Activated naive CD8-positive, alpha-beta T cell (primary cell): ENCODE data around the gene SYNJ2BP.
"Not testable (repeated sequence)": the region's sequence is repeated elsewhere in the genome, so short reads cannot be mapped to it uniquely, and the experiment has no call there.

Experiments
- H3K27ac Mint-ChIP-seq: one replicate; pipeline ENCODE4 v1.8.0; 2021; ENCODE audit warnings: mixed read lengths
- H3K27me3 Mint-ChIP-seq: one replicate; pipeline ENCODE4 v1.8.0; 2021; ENCODE audit warnings: mixed read lengths
- H3K36me3 Mint-ChIP-seq: one replicate; pipeline ENCODE4 v1.8.0; 2021; ENCODE audit warnings: mixed read lengths
- H3K4me1 Mint-ChIP-seq: one replicate; pipeline ENCODE4 v1.8.0; 2021; ENCODE audit warnings: low read depth, mixed read lengths
- H3K4me3 Mint-ChIP-seq: one replicate; pipeline ENCODE4 v1.8.0; 2021; ENCODE audit warnings: mild to moderate bottlenecking, mixed read lengths
- H3K9me3 Mint-ChIP-seq: one replicate; pipeline ENCODE4 v1.8.0; 2021; ENCODE audit warnings: low read depth, mixed read lengths

SYNJ2BP gene

DNA sequence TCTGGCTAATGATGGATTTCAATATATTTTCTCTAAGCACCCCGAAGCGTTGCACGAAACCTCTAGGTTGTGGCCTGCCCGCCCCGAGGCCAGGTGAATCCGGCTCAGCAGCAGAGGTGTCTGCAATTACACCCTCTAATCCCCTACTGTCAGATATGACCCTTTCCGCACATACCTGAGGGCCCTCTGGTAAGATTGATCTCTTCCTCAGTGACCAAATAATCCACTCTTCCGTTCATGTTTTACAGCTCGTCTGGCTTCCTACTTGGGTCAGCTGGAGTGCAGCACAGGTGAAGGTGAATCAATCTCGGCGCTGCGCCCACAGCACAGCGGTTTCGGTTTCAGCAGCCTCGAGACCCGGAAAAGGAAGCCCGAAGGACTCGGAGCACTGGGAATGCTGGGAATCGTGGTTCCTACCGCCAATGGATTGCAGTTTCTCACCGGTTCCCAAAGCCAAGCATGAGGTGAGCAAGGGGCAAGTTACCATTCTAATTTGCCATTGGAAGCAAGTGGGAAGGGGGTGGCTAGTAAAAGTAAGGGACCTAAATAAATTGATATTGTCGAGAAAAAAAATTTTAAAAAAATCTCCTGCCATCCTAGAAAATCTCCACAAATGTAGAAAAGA is at the start of gene SYNJ2BP:
Gene SYNJ2BP, minus strand, starts transcription at position 366 of the 625 bp plus-strand sequence. Its CDS starts 127 bp downstream, at position 239.
- H3K4me3 Mint-ChIP-seq, result peak within 1 kb of the TSS; percentile 92
- H3K4me1 Mint-ChIP-seq, result peaks cover 41% of the 10 kb centered on the region
- no peaks in the 10 kb centered on the region for H3K27me3 Mint-ChIP-seq
- H3K9me3 Mint-ChIP-seq, result no peaks in the 10 kb centered on the region
- peak within 1 kb of the TSS; percentile 88 for H3K27ac Mint-ChIP-seq
- peaks cover 2% of the 10 kb centered on the region for H3K36me3 Mint-ChIP-seq

- Mint-ChIP-seq H3K27ac (no peak overlapping the region), H3K27me3 (no peaks in the 10 kb centered on the region), H3K36me3 (peaks cover 5% of the 10 kb centered on the region), H3K4me1 (no peaks in the 10 kb centered on the region), H3K4me3 (no peak overlapping the region), H3K9me3 (no peaks in the 10 kb centered on the region)
Measured at GRCh38 chr14:70454731-70455130, 37.8 kb upstream of the SYNJ2BP start.

GRCh38 chr14:70451874-70452273 is 35.0 kb upstream of the SYNJ2BP start, which contains the start of gene ADAM21:
Gene ADAM21 (plus strand): TSS chr14:70452174. CDS start chr14:70457500, 5,326 bp downstream.
- H3K4me1 Mint-ChIP-seq, result no peaks in the 10 kb centered on the region
- no peak within 1 kb of the TSS for H3K27ac Mint-ChIP-seq
- no peaks in the 10 kb centered on the region for H3K9me3 Mint-ChIP-seq
- H3K36me3 Mint-ChIP-seq, result peaks cover 6% of the 10 kb centered on the region
- no peaks in the 10 kb centered on the region for H3K27me3 Mint-ChIP-seq
- no peak within 1 kb of the TSS for H3K4me3 Mint-ChIP-seq

GRCh38 chr14:70448633-70449340 is 31.9 kb upstream of the SYNJ2BP start:
- Mint-ChIP-seq H3K4me3 (no peak overlapping the region), H3K4me1 (no peaks in the 10 kb centered on the region), H3K27ac (no peak overlapping the region), H3K36me3 (peaks cover 22% of the 10 kb centered on the region), H3K9me3 (peaks cover 18% of the 10 kb centered on the region), H3K27me3 (no peaks in the 10 kb centered on the region)

- Mint-ChIP-seq H3K9me3 (peaks cover 33% of the 10 kb centered on the region), H3K27me3 (peaks cover 5% of the 10 kb centered on the region), H3K36me3 (peaks cover 23% of the 10 kb centered on the region), H3K4me3 (no peak overlapping the region), H3K27ac (no peak overlapping the region), H3K4me1 (no peaks in the 10 kb centered on the region)
Measured at GRCh38 chr14:70442750-70443149, 25.9 kb upstream of the SYNJ2BP start.

- H3K4me1 Mint-ChIP-seq, result no peaks in the 10 kb centered on the region
- H3K27me3 Mint-ChIP-seq, result peaks cover 5% of the 10 kb centered on the region
- H3K4me3 Mint-ChIP-seq, result no peak overlapping the region
- no peak overlapping the region for H3K27ac Mint-ChIP-seq
- peaks cover 34% of the 10 kb centered on the region for H3K9me3 Mint-ChIP-seq
- peaks cover 20% of the 10 kb centered on the region for H3K36me3 Mint-ChIP-seq
Measured at GRCh38 chr14:70441641-70442040, 24.8 kb upstream of the SYNJ2BP start.

DNA sequence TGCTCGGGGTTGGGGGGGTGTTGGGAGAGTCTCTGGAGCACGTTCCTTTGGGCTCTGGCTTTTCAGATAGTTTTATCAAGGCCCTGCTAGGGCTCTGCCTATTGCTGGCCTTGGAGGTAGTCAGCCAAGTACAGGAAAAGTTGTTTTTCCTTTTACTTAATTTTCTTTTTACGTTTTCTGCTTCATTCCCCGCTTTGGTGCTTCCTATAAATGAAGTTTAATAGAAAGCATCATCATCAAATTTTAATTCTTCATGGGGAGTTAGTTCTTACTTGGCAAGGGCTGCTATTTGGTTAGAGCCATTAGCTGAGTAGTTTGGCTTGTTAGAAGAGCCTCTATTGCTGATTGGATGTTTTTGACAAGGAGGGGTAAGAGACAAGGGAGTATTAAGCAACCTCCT is 20.0 kb upstream of the SYNJ2BP start:
- Mint-ChIP-seq H3K9me3 (peaks cover 23% of the 10 kb centered on the region), H3K4me3 (no peak overlapping the region), H3K27me3 (peaks cover 17% of the 10 kb centered on the region), H3K27ac (no peak overlapping the region), H3K36me3 (peaks cover 24% of the 10 kb centered on the region), H3K4me1 (no peaks in the 10 kb centered on the region)

GRCh38 chr14:70426555-70426954 is 9.7 kb upstream of the SYNJ2BP start:
- not testable (repeated sequence) for H3K4me1 Mint-ChIP-seq, H3K4me3 Mint-ChIP-seq, H3K27ac Mint-ChIP-seq
- Mint-ChIP-seq H3K27me3 (peaks cover 15% of the 10 kb centered on the region), H3K9me3 (peaks cover 19% of the 10 kb centered on the region), H3K36me3 (peaks cover 17% of the 10 kb centered on the region)

DNA sequence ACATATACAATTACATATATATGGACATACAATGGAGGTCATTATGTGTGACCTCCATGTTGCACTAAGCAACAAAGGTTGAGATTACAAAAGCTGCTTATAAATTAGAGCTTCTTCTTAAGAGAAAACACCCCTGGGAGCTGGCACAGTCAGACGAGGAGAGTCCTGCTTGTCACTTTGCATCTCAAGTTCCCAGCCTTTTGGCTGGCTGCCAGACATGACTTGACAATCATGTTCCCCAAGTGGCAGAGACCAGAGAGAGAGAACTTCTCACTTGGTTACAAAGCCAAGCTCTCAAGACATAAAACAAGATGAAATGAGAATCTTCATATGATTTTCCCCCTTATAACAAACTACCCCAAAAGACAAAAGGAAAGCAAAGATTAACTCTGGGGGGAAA is 8.5 kb upstream of the SYNJ2BP start:
- Mint-ChIP-seq H3K27me3 (peaks cover 6% of the 10 kb centered on the region), H3K9me3 (peaks cover 19% of the 10 kb centered on the region), H3K27ac (no peak overlapping the region), H3K4me1 (no peaks in the 10 kb centered on the region), H3K4me3 (no peak overlapping the region), H3K36me3 (peaks cover 10% of the 10 kb centered on the region)

DNA sequence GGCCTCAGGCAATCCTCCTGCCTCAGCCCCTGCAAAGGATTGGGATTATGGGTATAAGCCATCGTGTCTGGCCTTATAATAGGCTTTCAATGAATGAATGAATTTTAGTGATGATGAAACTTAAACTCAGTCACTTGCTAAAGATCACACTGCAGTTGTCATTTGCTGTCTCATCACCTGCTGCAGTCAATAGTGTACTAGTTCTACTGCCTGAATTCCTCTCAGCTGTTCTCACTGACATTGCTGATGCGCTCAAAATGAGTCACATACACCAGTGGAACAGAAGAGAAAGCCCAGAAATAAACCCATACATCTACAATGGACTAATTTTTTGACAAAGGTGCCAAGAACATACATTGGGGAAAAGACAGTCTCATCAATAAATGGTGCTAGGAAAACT is 5.6 kb upstream of the SYNJ2BP start:
- no peak overlapping the region for H3K4me3 Mint-ChIP-seq
- no peaks in the 10 kb centered on the region for H3K36me3 Mint-ChIP-seq
- peaks cover 7% of the 10 kb centered on the region for H3K9me3 Mint-ChIP-seq
- no peaks in the 10 kb centered on the region for H3K27me3 Mint-ChIP-seq
- no peak overlapping the region for H3K27ac Mint-ChIP-seq
- H3K4me1 Mint-ChIP-seq, result no peaks in the 10 kb centered on the region

GRCh38 chr14:70419270-70419931 is 2.5 kb upstream of the SYNJ2BP start:
- not testable (repeated sequence) for H3K27me3 Mint-ChIP-seq, H3K4me3 Mint-ChIP-seq

DNA sequence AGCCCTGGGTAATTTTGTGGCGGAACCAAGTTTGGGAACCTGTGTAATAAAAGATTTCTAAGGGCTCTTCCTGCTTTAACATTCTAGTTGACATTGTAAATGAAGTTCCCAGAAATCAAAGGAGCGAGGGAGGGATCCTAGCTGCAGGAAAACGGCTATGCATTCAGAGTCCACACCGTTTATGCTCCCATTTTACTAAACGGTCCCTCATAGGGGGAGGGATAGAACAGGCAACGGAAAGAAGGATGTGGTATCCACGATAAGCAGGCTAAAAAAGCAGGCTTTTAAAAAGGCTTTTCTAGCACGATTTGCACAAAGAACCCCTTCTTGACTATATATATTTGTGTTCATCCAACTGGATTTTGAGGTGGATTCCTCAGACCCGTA is 559 bp downstream of the SYNJ2BP start:
- Mint-ChIP-seq H3K4me1 (peaks cover 46% of the 10 kb centered on the region), H3K27ac (peak overlapping the region; percentile 88), H3K9me3 (no peaks in the 10 kb centered on the region), H3K27me3 (no peaks in the 10 kb centered on the region), H3K36me3 (peaks cover 5% of the 10 kb centered on the region), H3K4me3 (peak overlapping the region; percentile 92)

More at GRCh38 chr14:70419270-70419931, 2.5 kb upstream of the SYNJ2BP start:
- H3K4me1 Mint-ChIP-seq, result peaks cover 26% of the 10 kb centered on the region
- H3K9me3 Mint-ChIP-seq, H3K27ac Mint-ChIP-seq, H3K36me3 Mint-ChIP-seq: not testable (repeated sequence)

DNA sequence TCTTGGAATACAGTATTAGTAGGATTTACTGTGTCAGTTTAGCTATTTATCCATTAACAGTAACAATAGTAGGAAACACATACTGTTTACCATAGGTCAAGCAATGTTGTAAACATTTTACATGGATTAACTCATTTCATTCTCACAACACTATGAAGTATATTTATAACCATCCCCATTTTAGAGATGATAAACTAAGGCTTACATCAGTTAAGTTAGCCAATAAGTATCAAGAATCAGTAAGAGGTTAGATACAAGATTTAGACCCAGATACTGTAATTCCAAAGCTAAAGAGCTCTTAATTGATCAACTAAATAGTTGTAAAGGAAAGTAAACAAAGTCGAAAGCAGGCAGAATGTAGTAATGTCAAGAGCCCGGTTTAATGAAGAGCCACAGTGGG is 1.1 kb downstream of the SYNJ2BP start:
- Mint-ChIP-seq H3K36me3 (peaks cover 5% of the 10 kb centered on the region), H3K4me3 (peak overlapping the region; percentile 86), H3K4me1 (peaks cover 50% of the 10 kb centered on the region), H3K27ac (peak overlapping the region; percentile 74), H3K9me3 (no peaks in the 10 kb centered on the region), H3K27me3 (no peaks in the 10 kb centered on the region)

DNA sequence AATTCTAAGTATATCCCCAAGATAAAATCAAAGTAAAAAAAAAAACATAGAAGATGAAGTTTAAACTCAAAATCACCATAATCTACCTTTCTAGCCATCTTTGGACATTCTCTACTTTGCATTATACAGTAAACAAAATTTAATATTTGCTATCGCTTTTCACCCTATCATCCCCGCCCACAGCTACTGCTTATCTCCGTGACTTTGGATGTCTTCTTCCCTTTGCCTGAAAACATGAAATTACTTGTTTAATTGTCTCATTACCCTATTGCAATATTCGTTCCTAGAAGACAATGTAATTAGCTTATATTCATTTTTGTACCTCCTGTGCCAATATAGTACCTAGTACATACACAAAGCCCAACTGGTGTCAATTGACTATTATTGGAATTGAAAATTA is 9.3 kb downstream of the SYNJ2BP start:
- Mint-ChIP-seq H3K36me3 (peaks cover 24% of the 10 kb centered on the region), H3K27me3 (no peaks in the 10 kb centered on the region), H3K4me3 (no peak overlapping the region), H3K9me3 (no peaks in the 10 kb centered on the region), H3K27ac (no peak overlapping the region), H3K4me1 (peaks cover 49% of the 10 kb centered on the region)

DNA sequence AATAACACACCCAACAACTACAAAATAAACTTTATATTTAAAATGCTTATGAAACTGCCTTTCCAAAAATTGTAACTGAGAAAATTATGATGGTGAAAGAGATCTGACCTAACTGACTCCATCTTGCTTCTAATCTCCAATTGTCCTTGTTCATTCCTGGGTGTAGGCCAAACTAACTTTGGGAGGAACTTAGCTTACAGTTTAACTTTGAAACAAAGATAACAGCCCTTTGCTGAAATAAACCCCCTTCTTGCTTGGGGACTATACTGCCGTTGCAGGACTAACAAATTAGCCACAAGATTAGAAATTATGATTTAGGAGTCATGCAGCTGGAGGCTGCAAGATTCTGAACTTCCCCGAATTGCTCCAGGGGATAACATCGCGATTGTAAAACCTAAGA is 10.7 kb downstream of the SYNJ2BP start:
- H3K4me1 Mint-ChIP-seq, result peaks cover 41% of the 10 kb centered on the region
- H3K4me3 Mint-ChIP-seq, H3K27ac Mint-ChIP-seq, H3K9me3 Mint-ChIP-seq, H3K27me3 Mint-ChIP-seq: not testable (repeated sequence)
- peaks cover 24% of the 10 kb centered on the region for H3K36me3 Mint-ChIP-seq
